Mammary epithelial cell (primary cell): ENCODE measurements around the gene CHST9.

Source experiments
- EZH2 ChIP-seq: IDR thresholded peaks from 2 replicates; pipeline ENCODE4 v1.6.1; 2012; ENCODE audit warnings: low read length, inconsistent platforms, borderline replicate concordance
- TF ChIP-seq, protein P1 (sequence below), 2 donors: IDR thresholded peaks in 1 of 2; conservative IDR thresholded peaks in 1 of 2; 2 replicates each; pipeline ENCODE4 v1.5.1; 2011 to 2012; ENCODE audit warnings: inconsistent platforms in 2 of 2, low read length in 2 of 2, mild to moderate bottlenecking in 2 of 2, control low read depth in 1 of 2, low read depth in 1 of 2; ENCODE audit not compliant: insufficient read depth in 1 of 2; ENCODE audit errors: extremely low read depth in 1 of 2

DNA sequence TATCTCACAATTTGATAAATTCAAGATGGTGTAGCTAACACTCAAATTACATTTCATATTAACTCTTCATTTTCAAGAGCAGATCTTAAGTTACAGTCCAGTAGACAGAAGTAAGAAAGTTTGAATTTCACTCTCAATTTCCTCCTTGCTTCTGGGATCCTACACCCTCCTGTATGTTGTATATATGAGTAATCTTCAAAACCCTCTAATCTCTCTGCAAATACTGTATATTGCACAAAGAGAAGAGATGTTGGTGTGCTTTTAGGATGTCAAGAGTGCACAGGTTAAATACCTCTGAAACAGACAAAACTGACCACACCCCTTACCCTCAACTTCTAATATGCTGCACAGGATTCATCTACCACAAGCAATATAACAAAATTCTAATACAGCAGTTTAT lies 6.7 kb downstream of the CHST9 start:
- TF ChIP-seq, protein P1, sequence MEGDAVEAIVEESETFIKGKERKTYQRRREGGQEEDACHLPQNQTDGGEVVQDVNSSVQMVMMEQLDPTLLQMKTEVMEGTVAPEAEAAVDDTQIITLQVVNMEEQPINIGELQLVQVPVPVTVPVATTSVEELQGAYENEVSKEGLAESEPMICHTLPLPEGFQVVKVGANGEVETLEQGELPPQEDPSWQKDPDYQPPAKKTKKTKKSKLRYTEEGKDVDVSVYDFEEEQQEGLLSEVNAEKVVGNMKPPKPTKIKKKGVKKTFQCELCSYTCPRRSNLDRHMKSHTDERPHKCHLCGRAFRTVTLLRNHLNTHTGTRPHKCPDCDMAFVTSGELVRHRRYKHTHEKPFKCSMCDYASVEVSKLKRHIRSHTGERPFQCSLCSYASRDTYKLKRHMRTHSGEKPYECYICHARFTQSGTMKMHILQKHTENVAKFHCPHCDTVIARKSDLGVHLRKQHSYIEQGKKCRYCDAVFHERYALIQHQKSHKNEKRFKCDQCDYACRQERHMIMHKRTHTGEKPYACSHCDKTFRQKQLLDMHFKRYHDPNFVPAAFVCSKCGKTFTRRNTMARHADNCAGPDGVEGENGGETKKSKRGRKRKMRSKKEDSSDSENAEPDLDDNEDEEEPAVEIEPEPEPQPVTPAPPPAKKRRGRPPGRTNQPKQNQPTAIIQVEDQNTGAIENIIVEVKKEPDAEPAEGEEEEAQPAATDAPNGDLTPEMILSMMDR (conservative IDR thresholded peaks at IDR 0.05 in 1 of 2, IDR thresholded peaks at IDR 0.05 in 1 of 2; ENCODE audit: extremely low read depth in 1 of 2, insufficient read depth in 1 of 2, low read depth in 1 of 2, low read length in 2 of 2), result no peak
- no peak for TF ChIP-seq EZH2
